HepG2 (cell line): Measurements from ENCODE around the gene CGNL1. TPM values are rescaled to one million over a fixed set of nuclear protein-coding genes. Genes with fewer than 3 reads are reported as not detected.
A peak's percentile ranks its signal among the peaks of the same experiment; 100 is the strongest.

ENCODE experiments used
- ATF2 ChIP-seq: sonication (generic); formaldehyde crosslinking; IDR thresholded peaks from 2 replicates; pipeline ENCODE4 v1.4.0; 2020; ENCODE audit warnings: missing genetic modification reagents
- ATF3 ChIP-seq: sonication (generic); formaldehyde crosslinking; IDR thresholded peaks from 2 replicates; pipeline ENCODE4 v1.4.0; 2020; ENCODE audit warnings: missing genetic modification reagents
- E2F1 ChIP-seq: sonication (generic); formaldehyde crosslinking; IDR thresholded peaks from 2 replicates; pipeline ENCODE4 v1.5.0; 2020; ENCODE audit warnings: missing genetic modification reagents
- ELF3 ChIP-seq: IDR thresholded peaks from 2 replicates; pipeline ENCODE4 v1.6.1; 2016; ENCODE audit warnings: missing genetic modification reagents, missing compliant biosample characterization
- ETV5 ChIP-seq: IDR thresholded peaks from 2 replicates; pipeline ENCODE4 v1.6.1; 2018; ENCODE audit warnings: missing biosample characterization, missing genetic modification reagents, inconsistent platforms, borderline replicate concordance
- FOSL2 ChIP-seq: sonication (generic); formaldehyde crosslinking; IDR thresholded peaks from 2 replicates; pipeline ENCODE4 v1.4.0; 2020; ENCODE audit warnings: missing genetic modification reagents
- FOXK2 ChIP-seq: fragments of 450-650 bp; IDR thresholded peaks from 2 replicates; pipeline ENCODE4 v1.6.1; 2016
- HNRNPL ChIP-seq: fragments of 200-400 bp; formaldehyde crosslinking; IDR thresholded peaks from 2 replicates; pipeline ENCODE4 v1.6.1; 2017; ENCODE audit warnings: mild to moderate bottlenecking, low read depth, low read length
- KDM5B ChIP-seq: sonication (generic); formaldehyde crosslinking; IDR thresholded peaks from 2 replicates; pipeline ENCODE4 v1.4.0; 2020; ENCODE audit warnings: missing genetic modification reagents, mild to moderate bottlenecking, borderline replicate concordance
- MLXIP ChIP-seq: sonication (generic); formaldehyde crosslinking; IDR thresholded peaks from 2 replicates; pipeline ENCODE4 v1.9.0; 2021; ENCODE audit warnings: missing genetic modification reagents, borderline replicate concordance
- PAXIP1 ChIP-seq: sonication (generic); formaldehyde crosslinking; conservative IDR thresholded peaks from 2 replicates; pipeline ENCODE4 v1.4.0; 2020; ENCODE audit warnings: mild to moderate bottlenecking, missing genetic modification reagents, moderate library complexity
- SMAD9 ChIP-seq: sonication (generic); formaldehyde crosslinking; IDR thresholded peaks from 2 replicates; pipeline ENCODE4 v1.5.1; 2020; ENCODE audit warnings: mild to moderate bottlenecking, missing genetic modification reagents
- SMC3 ChIP-seq: IDR thresholded peaks from 2 replicates; pipeline ENCODE4 v1.6.1; 2011; ENCODE audit warnings: low read length, improper control_type of control experiment
- ZNF230 ChIP-seq: sonication (generic); formaldehyde crosslinking; IDR thresholded peaks from 2 replicates; pipeline ENCODE4 v1.4.0; 2020; ENCODE audit warnings: mild to moderate bottlenecking, missing genetic modification reagents
- ZNF274 ChIP-seq: sonication (generic); formaldehyde crosslinking; IDR thresholded peaks from 2 replicates; pipeline ENCODE4 v1.5.1; 2020; ENCODE audit warnings: mild to moderate bottlenecking, missing genetic modification reagents
- ZNF296 ChIP-seq: sonication (generic); formaldehyde crosslinking; conservative IDR thresholded peaks from 2 replicates; pipeline ENCODE4 v1.5.0; 2020; ENCODE audit warnings: mild to moderate bottlenecking, missing genetic modification reagents
- ZNF3 ChIP-seq: IDR thresholded peaks from 2 replicates; pipeline ENCODE4 v1.7.0; 2017; ENCODE audit warnings: inconsistent platforms
- ZNF30 ChIP-seq: sonication (generic); formaldehyde crosslinking; IDR thresholded peaks from 2 replicates; pipeline ENCODE4 v1.5.0; 2020; ENCODE audit warnings: mild to moderate bottlenecking, missing genetic modification reagents
- ZNF362 ChIP-seq: sonication (generic); formaldehyde crosslinking; IDR thresholded peaks from 2 replicates; pipeline ENCODE4 v1.4.0; 2020; ENCODE audit warnings: missing genetic modification reagents, mild to moderate bottlenecking, borderline replicate concordance
- ZNF547 ChIP-seq: sonication (generic); formaldehyde crosslinking; IDR thresholded peaks from 2 replicates; pipeline ENCODE4 v1.5.1; 2020; ENCODE audit warnings: mild to moderate bottlenecking, missing genetic modification reagents
- ZSCAN31 ChIP-seq: sonication (generic); formaldehyde crosslinking; IDR thresholded peaks from 2 replicates; pipeline ENCODE4 v1.5.0; 2020; ENCODE audit warnings: low read depth, mild to moderate bottlenecking, missing genetic modification reagents
- polyA plus RNA-seq, 8 experiments: library from polyadenylated mRNA; depleted of rRNA in 3 of 8; stranded (reverse) in 7 of 8; unstranded in 1 of 8; fragments of >200 nt; fragmentation: Illumina TruSeq in 4 of 8; extraction: Trizol in 4 of 8; gene quantifications; 2 replicates each; pipeline versions ENCODE4 v1.2.1 to v1.2.3, GENCODE V29; 2011 to 2016; ENCODE audit warnings: low read depth in 4 of 8, missing spikeins in 1 of 8, mixed read lengths in 1 of 8; ENCODE audit not compliant: insufficient read depth in 1 of 8
- total RNA-seq, 5 experiments: library from RNA; depleted of rRNA; stranded (reverse); fragments of >200 nt; fragmentation: Illumina TruSeq; extraction: Trizol; gene quantifications; 2 replicates each; pipeline ENCODE4 v1.2.3, GENCODE V29; 2016; ENCODE audit warnings: low read depth in 1 of 5

The CGNL1 gene
- total and polyA plus RNA-seq, 2 of the 13 experiments (the other 11 are each of a cell fraction or from before 2014, with no cell fraction given) = 5.6 to 15.6 TPM

- TF ChIP-seq PAXIP1 (peak; percentile 40; the same call in 1 of the 2 replicates), ETV5 (CRISPR knock-in tag) (peak; percentile 39; the same call in 1 of the 2 replicates), ATF2 (CRISPR knock-in tag) (no peak), MLXIP (CRISPR knock-in tag) (no peak), ZNF362 (no peak), ZSCAN31 (CRISPR knock-in tag) (no peak), ZNF3 (no peak), ZNF296 (CRISPR knock-in tag) (no peak), SMC3 (no peak), ZNF230 (CRISPR knock-in tag) (no peak), FOSL2 (peak; percentile 98), ZNF547 (CRISPR knock-in tag) (no peak), ELF3 (CRISPR knock-in tag) (peak; percentile 54; the same call in 1 of the 2 replicates), FOXK2 (no peak), KDM5B (no peak), E2F1 (no peak), ZNF274 (CRISPR knock-in tag) (no peak), HNRNPL (no peak), ZNF30 (CRISPR knock-in tag) (no peak), SMAD9 (no peak), ATF3 (CRISPR knock-in tag) (peak; percentile 87)
These were observed 109.6 kb downstream of the CGNL1 start (continued) for GRCh38 chr15:57485869-57486268.
